GM19239 (cell line): Measurements from ENCODE around the gene CCDC179.
A peak's percentile ranks its signal among the peaks of the same experiment; 100 is the strongest.

Experiments
- DNase-seq: peaks from one replicate; pipeline ENCODE4 v3.0.0; 2011; ENCODE audit warnings: low spot score; ENCODE audit not compliant: insufficient read length
- FAIRE-seq: peaks from 2 replicates; lab custom pipeline; 2011; peaks lifted over from hg19 to GRCh38; lab: Jason Lieb, UNC

Gene CCDC179

GRCh38 chr11:22809893-22810292 is 50.4 kb downstream of the CCDC179 start:
- FAIRE-seq (no peak), DNase-seq (no peak)

DNA sequence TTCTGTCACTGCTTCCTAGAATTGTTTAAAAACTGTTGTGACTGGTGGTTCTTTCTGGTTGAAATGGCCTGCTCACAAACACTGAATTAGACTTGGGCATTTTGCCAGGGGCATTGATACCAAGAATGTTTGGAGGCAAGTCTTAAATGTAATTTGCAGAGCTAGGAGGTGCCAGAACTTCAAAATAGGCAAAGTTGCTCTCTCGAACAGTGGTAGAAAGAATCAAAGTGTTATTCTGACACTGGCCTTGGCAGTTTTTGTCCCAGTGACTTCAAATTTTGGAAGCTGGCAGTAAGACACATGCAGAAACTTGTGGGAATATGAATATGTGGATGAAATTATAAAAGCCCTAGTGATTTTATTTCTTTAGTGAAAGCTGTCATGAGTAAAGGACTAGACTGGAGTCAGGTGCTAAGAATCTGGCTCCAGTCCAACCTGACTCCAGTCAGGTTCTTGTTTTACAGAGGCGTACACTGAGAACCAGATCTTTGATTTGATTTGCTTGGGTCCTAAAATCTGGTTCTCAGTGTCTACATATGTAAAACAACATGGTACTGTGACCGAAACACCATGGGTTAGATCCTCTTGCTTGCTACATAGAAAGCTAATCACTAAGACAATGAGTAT is 51.6 kb downstream of the CCDC179 start:
- DNase-seq (no peak), FAIRE-seq (peak; percentile 68)

DNA sequence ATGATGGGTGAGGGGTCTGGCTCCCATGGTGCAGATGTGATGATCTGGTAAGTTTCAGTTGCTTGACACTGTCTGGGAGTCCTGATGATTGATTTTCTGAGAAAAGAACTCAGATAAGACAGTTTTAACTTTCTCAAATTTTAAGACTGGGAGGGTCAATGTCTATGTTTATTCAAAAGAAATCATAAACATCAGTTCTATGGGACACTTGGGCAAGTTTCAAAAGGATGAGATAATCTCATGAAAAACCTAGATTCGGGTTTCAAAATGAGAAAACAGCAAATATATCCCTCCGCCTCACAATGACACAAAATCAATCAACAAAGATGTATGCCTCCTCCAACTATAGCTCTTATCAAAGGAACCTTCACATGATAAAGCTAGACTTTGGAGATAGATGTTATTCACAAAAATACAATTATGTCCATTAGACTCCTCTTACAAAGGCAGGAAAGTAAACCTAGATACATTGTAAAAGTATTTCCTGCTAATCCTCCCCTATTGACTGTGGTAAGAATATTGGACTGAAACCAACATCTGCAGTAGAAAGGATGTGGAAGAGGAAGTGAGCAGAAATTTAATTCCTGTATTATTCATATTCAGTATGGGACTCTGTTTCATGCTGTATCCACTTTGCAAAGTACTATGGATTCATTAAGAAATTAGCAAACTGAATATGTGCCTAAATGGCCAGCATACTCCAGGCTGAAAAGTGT is 52.3 kb downstream of the CCDC179 start:
- DNase-seq (peak; percentile 6), FAIRE-seq (peak; percentile 89)

GRCh38 chr11:22807391-22807790 is 52.9 kb downstream of the CCDC179 start:
- DNase-seq = no peak
- no peak for FAIRE-seq

DNA sequence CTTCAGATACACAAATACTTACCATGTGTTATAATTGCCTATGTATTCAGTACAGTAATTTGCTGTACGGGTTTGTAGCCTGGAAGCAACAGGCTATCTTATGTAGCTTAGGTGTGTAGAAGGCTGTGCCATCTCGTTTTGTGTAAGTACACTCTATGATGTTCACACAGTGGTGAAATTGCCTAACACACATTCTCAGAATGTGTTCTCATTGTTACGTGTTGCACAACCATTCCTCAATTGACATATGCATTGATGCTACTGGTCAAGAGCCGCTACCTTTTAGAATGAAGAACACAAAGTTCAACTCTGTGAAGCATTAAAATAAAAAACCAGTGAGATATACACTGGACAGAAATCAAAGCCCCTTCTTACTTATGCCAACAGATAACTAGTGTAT is 57.4 kb downstream of the CCDC179 start:
- FAIRE-seq = no peak

DNA sequence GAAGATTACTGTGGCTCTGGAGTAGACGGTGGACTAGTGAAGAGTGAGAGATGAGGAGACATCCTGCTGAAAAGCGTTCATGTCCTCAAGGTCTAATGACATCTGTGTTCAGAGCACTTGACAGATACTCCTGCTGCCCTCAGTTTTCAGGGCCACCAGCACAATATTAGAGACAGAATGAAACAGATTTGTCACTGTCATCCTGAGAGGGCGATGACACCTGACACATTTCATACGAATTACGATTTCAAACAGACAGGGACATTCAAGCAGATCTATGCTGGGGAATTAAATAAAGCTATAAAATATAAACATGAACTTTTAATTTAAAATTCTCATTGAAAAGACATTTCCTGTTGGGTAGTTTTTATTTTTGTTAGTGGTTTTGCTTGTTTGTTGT is 59.8 kb downstream of the CCDC179 start:
- FAIRE-seq = no peak
- no peak for DNase-seq

More for the DNA sequence above, 57.4 kb downstream of the CCDC179 start:
- DNase-seq = no peak

DNA sequence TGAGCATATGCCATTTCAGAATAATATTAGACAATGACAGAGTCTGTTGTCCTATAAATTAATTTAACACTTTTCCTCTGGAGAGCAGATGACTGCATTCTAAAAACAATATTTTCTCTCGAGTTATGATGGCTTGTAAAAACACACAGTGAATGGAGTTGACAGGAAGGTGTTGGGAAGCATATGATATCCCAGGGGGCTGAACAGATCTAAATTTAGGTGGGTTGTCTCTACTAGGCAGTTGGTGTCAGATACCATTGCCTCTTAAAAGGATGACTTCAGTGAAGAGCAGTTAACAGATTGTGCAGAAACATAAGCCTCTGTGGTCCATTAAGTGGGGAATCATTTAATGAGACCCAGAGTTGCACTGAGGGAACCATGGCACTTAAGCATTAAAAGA is 61.4 kb downstream of the CCDC179 start:
- no peak for FAIRE-seq

GRCh38 chr11:22797047-22797446 is 63.2 kb downstream of the CCDC179 start:
- DNase-seq = no peak

More for the DNA sequence above, 61.4 kb downstream of the CCDC179 start:
- no peak for DNase-seq

More at GRCh38 chr11:22797047-22797446, 63.2 kb downstream of the CCDC179 start:
- FAIRE-seq = no peak
